DOHH2 (cell line): ENCODE results near the gene CD3E.

ENCODE experiments used
- H3F3A ChIP-seq: fragments of 200-600 bp; sonication (generic), shearing (Covaris generic); 2 replicates; pipeline ENCODE4 v1.6.0; 2016; ENCODE audit warnings: antibody characterized with exemption, mild to moderate bottlenecking; ENCODE audit not compliant: control insufficient read depth, insufficient read depth
- H3K27ac ChIP-seq: fragments of 200-600 bp; sonication (generic); 2 replicates; pipeline ENCODE4 v1.5.1; 2014; ENCODE audit warnings: low read depth, mild to moderate bottlenecking, low read length, moderate library complexity
- H3K27me3 ChIP-seq: fragments of 200-600 bp; sonication (generic); 2 replicates; pipeline ENCODE4 v1.6.1; 2014; ENCODE audit warnings: mild to moderate bottlenecking, low read length, mixed read lengths; ENCODE audit not compliant: control insufficient read depth
- H3K36me3 ChIP-seq: fragments of 200-600 bp; sonication (generic); 2 replicates; pipeline ENCODE4 v1.6.1; 2014; ENCODE audit warnings: mild to moderate bottlenecking, low read length, moderate library complexity, mixed read lengths; ENCODE audit not compliant: control insufficient read depth
- H3K4me1 ChIP-seq: fragments of 200-600 bp; sonication (generic); 2 replicates; pipeline ENCODE4 v1.6.1; 2014; ENCODE audit warnings: mild to moderate bottlenecking, low read length, mixed read lengths; ENCODE audit not compliant: control insufficient read depth
- H3K4me2 ChIP-seq: fragments of 200-600 bp; sonication (generic); 2 replicates; pipeline ENCODE4 v1.6.0; 2014; ENCODE audit warnings: mild to moderate bottlenecking, low read length, moderate library complexity
- H3K4me3 ChIP-seq: fragments of 200-600 bp; sonication (generic); 2 replicates; pipeline ENCODE4 v1.5.1; 2014; ENCODE audit warnings: mild to moderate bottlenecking, low read length, mixed read lengths
- H3K79me2 ChIP-seq: fragments of 200-600 bp; sonication (generic); 2 replicates; pipeline ENCODE4 v1.6.1; 2014; ENCODE audit warnings: mild to moderate bottlenecking, low read length, mixed read lengths; ENCODE audit not compliant: control insufficient read depth
- H3K9me2 ChIP-seq: fragments of 200-600 bp; sonication (generic); replicated peaks from 2 replicates; pipeline ENCODE4 v1.6.1; 2014; ENCODE audit warnings: mild to moderate bottlenecking, low read length, mixed read lengths; ENCODE audit not compliant: control insufficient read depth
- H3K9me3 ChIP-seq: fragments of 200-600 bp; sonication (generic); 2 replicates; pipeline ENCODE4 v1.6.1; 2014; ENCODE audit warnings: antibody characterized with exemption, low read length, mixed read lengths; ENCODE audit not compliant: control insufficient read depth, insufficient read depth
- H4K20me1 ChIP-seq: fragments of 200-600 bp; sonication (generic); 2 replicates; pipeline ENCODE4 v1.6.0; 2014; ENCODE audit warnings: low read depth, mild to moderate bottlenecking, antibody characterized with exemption, low read length, moderate library complexity; ENCODE audit not compliant: control insufficient read depth, insufficient read depth
- CTCF ChIP-seq: fragments of 200-600 bp; sonication (generic); IDR thresholded peaks from one replicate; pipeline ENCODE4 v1.5.1; 2014; ENCODE audit warnings: antibody characterized with exemption, mild to moderate bottlenecking, low read depth, low read length; ENCODE audit not compliant: poor library complexity, severe bottlenecking
- EZH2phosphoT487 ChIP-seq: fragments of 200-600 bp; sonication (generic); IDR thresholded peaks from 2 replicates; pipeline ENCODE4 v1.6.1; 2017; ENCODE audit warnings: borderline replicate concordance, mild to moderate bottlenecking, antibody characterized with exemption, low read length, moderate library complexity, mixed read lengths

The CD3E gene

GRCh38 chr11:118260353-118260752 is 44.2 kb upstream of the CD3E start:
- peaks cover 9% of the 10 kb centered on the region for H3K4me1 ChIP-seq
- TF ChIP-seq EZH2phosphoT487 (no peak), CTCF (no peak)
- no peaks in the 10 kb centered on the region for H4K20me1 ChIP-seq
- H3K9me2 ChIP-seq = no peaks in the 10 kb centered on the region
- H3K27ac ChIP-seq = no peak overlapping the region
- no peak overlapping the region for H3K4me2 ChIP-seq
- H3F3A ChIP-seq = no peaks in the 10 kb centered on the region
- H3K36me3 ChIP-seq = no peaks in the 10 kb centered on the region
- H3K27me3 ChIP-seq = peaks cover 16% of the 10 kb centered on the region
- no peaks in the 10 kb centered on the region for H3K9me3 ChIP-seq
- H3K79me2 ChIP-seq = no peaks in the 10 kb centered on the region
- no peak overlapping the region for H3K4me3 ChIP-seq

- Histone ChIP-seq H3F3A (no peaks in the 10 kb centered on the region), H3K4me3 (no peak overlapping the region), H3K9me2 (no peaks in the 10 kb centered on the region), H4K20me1 (no peaks in the 10 kb centered on the region), H3K36me3 (no peaks in the 10 kb centered on the region), H3K4me1 (peaks cover 15% of the 10 kb centered on the region), H3K4me2 (no peak overlapping the region), H3K27ac (no peak overlapping the region), H3K9me3 (no peaks in the 10 kb centered on the region), H3K27me3 (peaks cover 16% of the 10 kb centered on the region), H3K79me2 (no peaks in the 10 kb centered on the region)
- TF ChIP-seq CTCF = no peak
- no peak for TF ChIP-seq EZH2phosphoT487
Observed at GRCh38 chr11:118263112-118263511, 41.4 kb upstream of the CD3E start.

GRCh38 chr11:118263695-118264568 is 40.6 kb upstream of the CD3E start, which contains the start of gene MPZL2:
TSS of gene MPZL2 (minus strand) at chr11:118264297. CDS start at chr11:118264153, 144 bp downstream.
- Histone ChIP-seq H3K9me3 (no peaks in the 10 kb centered on the region), H3K9me2 (no peaks in the 10 kb centered on the region), H3K4me2 (peak within 1 kb of the TSS; percentile 46), H3K79me2 (no peaks in the 10 kb centered on the region), H4K20me1 (no peaks in the 10 kb centered on the region), H3K27me3 (peaks cover 16% of the 10 kb centered on the region), H3K4me1 (peaks cover 15% of the 10 kb centered on the region), H3K4me3 (peak within 1 kb of the TSS; percentile 21), H3F3A (no peaks in the 10 kb centered on the region), H3K27ac (no peak within 1 kb of the TSS), H3K36me3 (no peaks in the 10 kb centered on the region)
- TF ChIP-seq CTCF (no peak), EZH2phosphoT487 (no peak)
